Sigmoid colon (tissue), 4 donors: ENCODE results near the gene PSMD7.

ENCODE experiments used
- CTCF ChIP-seq, 4 experiments: fragments of 450-650 bp in 3 of 4; fragments of 200-600 bp in 1 of 4; IDR thresholded peaks; one replicate each; pipeline ENCODE4 v1.5.1; 2016 to 2019; ENCODE audit warnings: antibody characterized with exemption in 4 of 4, mild to moderate bottlenecking in 3 of 4, moderate library complexity in 2 of 4
- EP300 ChIP-seq, 4 donors: sonication (generic); formaldehyde crosslinking; IDR thresholded peaks; one replicate each; pipeline ENCODE4 v1.6.1; 2017; ENCODE audit warnings: antibody characterized with exemption in 4 of 4
- POLR2A ChIP-seq, 2 donors: fragments of 450-650 bp; IDR thresholded peaks; one replicate each; pipeline ENCODE4 v1.6.1; 2016; ENCODE audit warnings: antibody characterized with exemption in 2 of 2, mild to moderate bottlenecking in 2 of 2, moderate library complexity in 2 of 2

- no peak for TF ChIP-seq EP300 (IDR thresholded peaks at IDR 0.05)
- no peak for TF ChIP-seq CTCF (IDR thresholded peaks at IDR 0.05)
- no peak for TF ChIP-seq POLR2A (IDR thresholded peaks at IDR 0.05)
Observed at GRCh38 chr16:74249846-74250245, 46.8 kb upstream of the PSMD7 start.
